BE2C (cell line): ENCODE data around the gene NSD2.
"Not testable (repeated sequence)": the region's sequence is repeated elsewhere in the genome, so short reads cannot be mapped to it uniquely, and the experiment has no call there.

ENCODE experiments used
- DNase-seq: peaks from one replicate; pipeline ENCODE4 v3.0.0-alpha.2; 2020
- H3K27me3 ChIP-seq: fragments of 250-450 bp; sonication (Bioruptor Pico); 2 replicates; pipeline ENCODE4 v1.5.1; 2020; ENCODE audit warnings: mild to moderate bottlenecking
- H3K36me3 ChIP-seq: fragments of 250-450 bp; sonication (Bioruptor Pico); 2 replicates; pipeline ENCODE4 v1.5.1; 2020; ENCODE audit warnings: mild to moderate bottlenecking
- H3K4me1 ChIP-seq: fragments of 250-450 bp; sonication (Bioruptor Pico); 2 replicates; pipeline ENCODE4 v1.5.1; 2020
- H3K4me3 ChIP-seq: 2 replicates; pipeline ENCODE4 v1.5.1; 2011; ENCODE audit warnings: low read depth, low read length
- H3K9me3 ChIP-seq: fragments of 250-450 bp; sonication (Bioruptor Pico); 2 replicates; pipeline ENCODE4 v1.5.1; 2020
- CTCF ChIP-seq: IDR thresholded peaks from 2 replicates; pipeline ENCODE4 v1.5.1; 2012; ENCODE audit warnings: mild to moderate bottlenecking, low read depth, low read length

The NSD2 gene

DNA sequence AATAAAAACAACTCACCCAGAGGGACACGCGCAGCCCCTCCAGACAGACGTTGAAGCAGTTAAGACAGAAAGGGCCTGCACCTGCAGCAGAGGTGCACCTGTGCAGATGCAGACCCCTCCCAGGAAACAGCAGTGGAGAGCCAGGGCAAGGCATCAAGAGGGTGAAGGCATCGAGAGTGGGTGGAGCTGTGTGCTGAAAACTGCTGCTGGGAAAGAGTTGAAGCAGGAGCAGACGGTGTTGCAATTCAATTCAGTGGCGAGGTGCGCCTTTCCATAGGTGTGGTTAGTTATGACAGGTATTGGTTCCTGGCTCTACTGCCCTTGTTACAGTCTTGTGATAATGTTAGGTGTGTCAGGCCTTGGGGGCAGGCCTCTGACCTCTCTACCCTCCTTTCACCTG is 31.9 kb upstream of the NSD2 start:
- Histone ChIP-seq H3K4me3 (no peak overlapping the region), H3K27me3 (no peaks in the 10 kb centered on the region), H3K36me3 (peaks cover 88% of the 10 kb centered on the region), H3K4me1 (no peaks in the 10 kb centered on the region), H3K9me3 (no peaks in the 10 kb centered on the region)
- no peak for TF ChIP-seq CTCF
- DNase-seq = no peak

DNA sequence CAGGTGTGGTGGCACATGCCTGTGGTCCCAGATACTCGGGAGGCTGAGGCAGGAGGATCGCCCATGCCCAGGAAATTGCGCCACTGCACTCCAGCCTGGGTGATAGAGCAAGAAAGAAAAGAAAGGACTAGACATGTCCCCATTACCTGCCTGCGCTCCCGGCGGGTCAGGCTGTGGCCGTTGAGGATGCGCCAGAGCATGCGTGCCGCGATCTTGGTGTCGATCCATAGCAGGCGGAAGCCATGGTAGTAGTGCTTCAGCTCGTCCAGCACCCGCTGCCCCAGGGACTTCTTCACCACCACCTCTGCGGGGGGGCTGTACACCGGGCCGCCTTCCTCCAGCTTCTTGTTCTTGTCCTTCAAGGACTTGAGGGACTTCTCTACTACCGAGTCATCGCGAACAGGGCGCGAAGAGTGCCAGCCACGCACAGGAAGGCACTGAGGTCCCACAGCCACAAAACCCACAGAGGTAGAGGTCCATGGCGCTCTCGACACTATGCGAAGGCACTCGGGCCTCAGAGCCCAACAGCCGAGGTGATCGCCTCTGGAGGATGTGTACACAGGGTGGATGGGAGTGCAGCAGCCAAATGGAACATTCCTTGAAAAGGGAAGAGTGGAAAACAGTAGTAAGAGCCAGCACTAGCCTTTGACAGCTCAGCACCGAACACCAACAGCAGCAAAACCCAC is 29.8 kb upstream of the NSD2 start:
- Histone ChIP-seq H3K36me3 (peaks cover 88% of the 10 kb centered on the region), H3K4me1 (no peaks in the 10 kb centered on the region), H3K9me3 (no peaks in the 10 kb centered on the region), H3K27me3 (no peaks in the 10 kb centered on the region), H3K4me3 (no peak overlapping the region)
- TF ChIP-seq CTCF = no peak
- no peak for DNase-seq

- H3K4me1 ChIP-seq = no peaks in the 10 kb centered on the region
- TF ChIP-seq CTCF = no peak
Measured at GRCh38 chr4:1841887-1842210, 29.3 kb upstream of the NSD2 start.

GRCh38 chr4:1842339-1842895 is 28.8 kb upstream of the NSD2 start:
- Histone ChIP-seq H3K36me3 (peaks cover 89% of the 10 kb centered on the region), H3K4me3 (no peak overlapping the region), H3K4me1 (no peaks in the 10 kb centered on the region), H3K27me3 (no peaks in the 10 kb centered on the region), H3K9me3 (no peaks in the 10 kb centered on the region)
- DNase-seq = no peak
- no peak for TF ChIP-seq CTCF

More at GRCh38 chr4:1841887-1842210, 29.3 kb upstream of the NSD2 start:
- Histone ChIP-seq H3K36me3 (peaks cover 88% of the 10 kb centered on the region), H3K27me3 (no peaks in the 10 kb centered on the region), H3K4me3 (no peak overlapping the region), H3K9me3 (no peaks in the 10 kb centered on the region)
- DNase-seq = no peak

- DNase-seq = no peak
- no peak for TF ChIP-seq CTCF
- H3K27me3 ChIP-seq = no peaks in the 10 kb centered on the region
- no peak overlapping the region for H3K4me3 ChIP-seq
- H3K36me3 ChIP-seq = peaks cover 87% of the 10 kb centered on the region
- no peaks in the 10 kb centered on the region for H3K9me3 ChIP-seq
- no peaks in the 10 kb centered on the region for H3K4me1 ChIP-seq
Measured at GRCh38 chr4:1842993-1843448, 28.2 kb upstream of the NSD2 start.

DNA sequence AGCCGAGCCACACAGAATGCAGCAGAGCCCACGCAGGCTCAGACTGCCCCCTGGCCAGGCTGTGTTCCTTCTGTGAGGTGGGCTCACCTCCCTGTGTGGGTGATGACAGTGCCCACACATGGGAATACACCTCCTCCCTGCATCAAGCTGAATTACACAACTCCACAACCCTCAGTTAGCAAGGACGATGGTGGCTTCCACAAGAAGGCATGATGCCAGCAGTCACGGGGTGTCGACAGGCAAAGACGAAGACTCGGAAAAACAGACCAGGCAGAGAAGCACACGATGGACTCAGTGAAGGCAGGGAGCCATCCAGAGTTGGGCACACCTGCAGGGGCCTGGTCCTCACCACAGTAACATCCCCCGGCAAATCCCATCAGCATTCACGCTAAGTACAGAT is 27.3 kb upstream of the NSD2 start:
- TF ChIP-seq CTCF = no peak
- DNase-seq = no peak
- Histone ChIP-seq H3K36me3 (peaks cover 79% of the 10 kb centered on the region), H3K9me3 (no peaks in the 10 kb centered on the region), H3K4me3 (no peak overlapping the region), H3K4me1 (no peaks in the 10 kb centered on the region), H3K27me3 (no peaks in the 10 kb centered on the region)

DNA sequence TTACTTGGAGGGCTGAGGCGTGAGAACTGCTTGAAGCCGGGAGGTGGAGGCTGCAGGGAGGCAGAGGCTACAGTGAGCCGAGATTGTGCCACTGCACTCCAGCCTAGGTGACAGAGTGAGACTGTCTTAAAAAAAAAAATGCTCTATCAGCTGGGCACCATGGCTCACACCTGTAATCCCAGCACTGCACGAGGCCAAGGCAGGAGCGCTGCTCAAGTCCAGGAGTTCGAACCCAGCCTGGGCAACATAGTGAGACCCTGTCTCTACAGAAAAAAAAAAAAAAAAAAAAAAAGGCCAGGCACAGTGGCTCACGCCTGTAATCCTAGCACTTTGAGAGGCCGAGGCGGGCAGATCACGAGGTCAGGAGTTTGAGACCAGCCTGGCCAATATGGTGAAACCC is 26.6 kb upstream of the NSD2 start:
- peaks cover 73% of the 10 kb centered on the region for H3K36me3 ChIP-seq

More for the DNA sequence above, 26.6 kb upstream of the NSD2 start:
- not testable (repeated sequence) for H3K4me1 ChIP-seq, H3K27me3 ChIP-seq, DNase-seq, H3K9me3 ChIP-seq, H3K4me3 ChIP-seq
